BE2C (cell line): ENCODE measurements around the gene LEP.
A peak's percentile ranks its signal among the peaks of the same experiment; 100 is the strongest.

ENCODE experiments used
- DNase-seq: peaks from one replicate; pipeline ENCODE4 v3.0.0-alpha.2; 2020
- H3K27me3 ChIP-seq: fragments of 250-450 bp; sonication (Bioruptor Pico); 2 replicates; pipeline ENCODE4 v1.5.1; 2020; ENCODE audit warnings: mild to moderate bottlenecking
- H3K36me3 ChIP-seq: fragments of 250-450 bp; sonication (Bioruptor Pico); 2 replicates; pipeline ENCODE4 v1.5.1; 2020; ENCODE audit warnings: mild to moderate bottlenecking
- H3K4me1 ChIP-seq: fragments of 250-450 bp; sonication (Bioruptor Pico); 2 replicates; pipeline ENCODE4 v1.5.1; 2020
- H3K4me3 ChIP-seq: 2 replicates; pipeline ENCODE4 v1.5.1; 2011; ENCODE audit warnings: low read depth, low read length
- H3K9me3 ChIP-seq: fragments of 250-450 bp; sonication (Bioruptor Pico); 2 replicates; pipeline ENCODE4 v1.5.1; 2020
- CTCF ChIP-seq: IDR thresholded peaks from 2 replicates; pipeline ENCODE4 v1.5.1; 2012; ENCODE audit warnings: mild to moderate bottlenecking, low read depth, low read length

LEP gene

DNA sequence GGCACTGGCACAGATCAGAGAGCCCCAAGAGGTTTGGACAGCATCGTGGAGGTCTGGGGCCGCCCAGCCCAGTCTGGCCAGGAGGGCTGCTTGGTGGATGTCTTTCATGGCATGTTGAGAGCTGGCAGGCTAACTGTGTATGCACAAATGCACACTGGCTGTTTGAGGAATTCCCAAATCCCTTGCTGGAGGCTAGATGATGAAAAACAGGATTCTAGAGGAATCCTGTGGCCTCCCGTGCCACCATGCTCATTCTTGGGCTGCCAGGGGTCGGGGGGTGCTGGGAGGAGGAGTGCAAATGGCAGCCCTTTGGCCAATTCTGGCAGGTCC is 26.5 kb downstream of the LEP start:
- no peaks in the 10 kb centered on the region for H3K9me3 ChIP-seq
- DNase-seq: no peak
- H3K27me3 ChIP-seq: no peaks in the 10 kb centered on the region
- peaks cover 38% of the 10 kb centered on the region for H3K4me1 ChIP-seq
- H3K4me3 ChIP-seq: peak overlapping the region; percentile 50
- H3K36me3 ChIP-seq: no peaks in the 10 kb centered on the region
- TF ChIP-seq CTCF: no peak

- no peak overlapping the region for H3K4me3 ChIP-seq
- no peaks in the 10 kb centered on the region for H3K36me3 ChIP-seq
- H3K9me3 ChIP-seq: no peaks in the 10 kb centered on the region
- H3K27me3 ChIP-seq: no peaks in the 10 kb centered on the region
- H3K4me1 ChIP-seq: peaks cover 38% of the 10 kb centered on the region
- TF ChIP-seq CTCF: no peak
- DNase-seq: no peak
These were observed 27.2 kb downstream of the LEP start for GRCh38 chr7:128268233-128268632.

DNA sequence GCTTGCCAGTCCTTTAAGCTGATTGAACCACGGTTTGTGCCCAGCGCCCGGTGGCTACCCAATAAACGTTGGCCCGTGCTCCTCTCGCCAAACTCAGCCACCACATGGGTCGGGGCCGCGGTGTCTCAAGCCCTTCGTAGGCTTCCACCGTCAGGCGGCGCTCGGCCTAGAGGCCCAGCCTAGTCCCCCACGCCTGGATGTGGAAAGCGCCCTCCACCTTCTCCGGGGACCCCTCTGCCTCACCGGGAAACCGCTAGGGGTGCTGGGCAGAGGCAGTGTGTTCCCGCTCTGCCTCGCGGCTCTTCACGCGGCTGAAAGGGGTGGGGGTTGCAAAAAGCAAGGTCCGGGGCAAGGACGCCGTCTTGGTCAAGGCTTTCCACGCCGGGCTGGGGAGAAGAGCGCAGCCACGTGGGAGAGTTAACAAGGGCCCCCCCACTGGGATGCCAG is 29.8 kb downstream of the LEP start:
- Histone ChIP-seq H3K36me3 (no peaks in the 10 kb centered on the region), H3K4me3 (no peak overlapping the region), H3K9me3 (no peaks in the 10 kb centered on the region), H3K27me3 (no peaks in the 10 kb centered on the region), H3K4me1 (peaks cover 23% of the 10 kb centered on the region)
- TF ChIP-seq CTCF: no peak
- no peak for DNase-seq

DNA sequence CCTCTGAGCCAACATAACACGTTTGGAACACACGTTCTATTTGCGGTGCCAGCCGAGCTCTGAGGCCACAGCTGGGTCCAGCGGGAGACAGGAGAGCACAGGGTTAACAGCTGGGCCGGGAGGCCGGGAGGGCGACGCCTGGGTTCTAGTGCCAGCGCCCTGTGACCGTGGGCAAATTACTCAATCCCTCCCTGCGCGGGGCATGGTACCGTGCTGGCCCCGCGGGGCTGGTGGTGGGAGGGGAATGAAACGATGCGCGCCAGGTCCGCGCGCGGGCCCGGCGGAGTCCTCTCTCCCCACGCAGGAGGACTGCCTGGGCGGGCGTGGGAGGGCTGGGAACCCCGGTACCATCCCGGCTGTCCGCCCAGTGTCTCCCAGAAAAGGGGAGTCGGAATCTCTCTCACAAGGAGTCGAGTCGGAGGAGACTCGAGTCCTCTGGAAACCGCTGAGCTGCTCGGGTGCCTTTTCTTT is 30.4 kb downstream of the LEP start:
- Histone ChIP-seq H3K4me3 (no peak overlapping the region), H3K4me1 (peaks cover 16% of the 10 kb centered on the region), H3K27me3 (no peaks in the 10 kb centered on the region), H3K9me3 (no peaks in the 10 kb centered on the region), H3K36me3 (no peaks in the 10 kb centered on the region)
- no peak for TF ChIP-seq CTCF
- DNase-seq: no peak

DNA sequence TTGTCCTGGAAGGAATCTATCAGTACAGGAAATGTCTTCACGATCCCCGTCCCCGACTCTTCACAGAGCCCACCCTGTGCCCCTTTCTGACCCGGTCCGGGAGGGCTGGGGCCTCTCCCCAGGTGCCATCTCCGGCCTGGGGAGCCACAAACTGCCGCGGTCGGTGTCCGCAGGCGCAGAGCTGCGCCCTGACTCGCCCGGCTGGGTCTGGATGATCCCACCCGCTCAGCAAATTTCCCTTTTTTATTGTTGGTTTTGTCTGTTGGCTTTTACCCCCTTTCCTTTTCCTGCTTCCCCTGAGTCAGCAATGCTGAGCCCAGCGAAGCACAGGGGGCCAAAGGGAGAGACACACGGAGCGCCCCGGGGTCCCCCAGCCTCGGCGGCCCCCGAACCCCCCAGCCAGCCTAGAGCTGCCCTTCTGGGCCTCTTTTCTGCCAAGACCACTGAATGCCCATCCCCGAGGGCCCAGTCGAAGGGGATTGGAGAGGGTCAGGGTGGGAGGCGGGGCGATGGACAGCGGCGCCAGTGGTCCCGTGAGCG is 30.9 kb downstream of the LEP start:
- Histone ChIP-seq H3K36me3 (no peaks in the 10 kb centered on the region), H3K9me3 (no peaks in the 10 kb centered on the region), H3K4me3 (no peak overlapping the region), H3K4me1 (peaks cover 11% of the 10 kb centered on the region), H3K27me3 (no peaks in the 10 kb centered on the region)
- DNase-seq: no peak
- TF ChIP-seq CTCF: no peak

- Histone ChIP-seq H3K4me1 (no peaks in the 10 kb centered on the region), H3K9me3 (no peaks in the 10 kb centered on the region), H3K36me3 (no peaks in the 10 kb centered on the region; the same call in 1 of the 2 replicates), H3K27me3 (no peaks in the 10 kb centered on the region), H3K4me3 (no peak overlapping the region)
- DNase-seq: no peak
- TF ChIP-seq CTCF: no peak
These were observed 33.3 kb downstream of the LEP start for GRCh38 chr7:128274246-128274883.
